CD4-positive, alpha-beta memory T cell (primary cell): Measurements from ENCODE around the gene RNFT2. TPM values are rescaled to one million over a fixed set of nuclear protein-coding genes. Genes with fewer than 3 reads are reported as not detected.

Experiments
- CTCF ChIA-PET: fragments of 350-600 bp; sonication (Branson Sonifier 250); formaldehyde crosslinking; loops from one replicate; lab custom pipeline; 2021; ENCODE audit warnings: inconsistent platforms; ENCODE audit not compliant: partially characterized antibody; lab: Charles Lee
- POLR2A ChIA-PET: fragments of 350-600 bp; sonication (Branson Sonifier 250); formaldehyde crosslinking; loops from one replicate; lab custom pipeline; 2021; ENCODE audit not compliant: partially characterized antibody; lab: Charles Lee
- DNase-seq, 5 donors: peaks; one replicate each; pipeline versions ENCODE4 v3.0.0 to v3.0.0-alpha.2; 2020 to 2022; ENCODE audit warnings: mixed read lengths in 1 of 5
- H3K27ac ChIP-seq: one replicate; pipeline ENCODE4 v1.7.0; 2013; ENCODE audit warnings: low read depth, low read length
- H3K27me3 ChIP-seq: 2 replicates; pipeline ENCODE4 v1.7.0; 2013; ENCODE audit warnings: mild to moderate bottlenecking, low read length, moderate library complexity; ENCODE audit not compliant: insufficient read depth
- H3K36me3 ChIP-seq: 2 replicates; pipeline ENCODE4 v1.7.0; 2013; ENCODE audit warnings: mild to moderate bottlenecking, low read length, moderate library complexity; ENCODE audit not compliant: insufficient read depth
- H3K4me1 ChIP-seq: 2 replicates; pipeline ENCODE4 v1.7.0; 2013; ENCODE audit warnings: mild to moderate bottlenecking, low read length, moderate library complexity; ENCODE audit not compliant: insufficient read depth
- H3K4me3 ChIP-seq, 2 donors: one replicate each; pipeline ENCODE4 v1.7.0; 2013; ENCODE audit warnings: low read length in 2 of 2, mild to moderate bottlenecking in 1 of 2
- H3K9me3 ChIP-seq, 2 donors: one replicate each; pipeline ENCODE4 v1.7.0; 2013; ENCODE audit warnings: low read length in 2 of 2, control low read depth in 1 of 2; ENCODE audit not compliant: control insufficient read depth in 1 of 2
- H3K27ac Mint-ChIP-seq, 7 donors: one replicate each; pipeline ENCODE4 v1.8.0; 2020 to 2021; ENCODE audit warnings: mixed read lengths in 7 of 7, mild to moderate bottlenecking in 6 of 7, inconsistent platforms in 3 of 7, moderate library complexity in 3 of 7
- H3K27me3 Mint-ChIP-seq, 2 donors: one replicate each; pipeline ENCODE4 v1.8.0; 2020 to 2021; ENCODE audit warnings: mixed read lengths in 2 of 2
- H3K36me3 Mint-ChIP-seq, 2 donors: one replicate each; pipeline ENCODE4 v1.8.0; 2020 to 2021; ENCODE audit warnings: mixed read lengths in 2 of 2, inconsistent platforms in 1 of 2, mild to moderate bottlenecking in 1 of 2
- H3K4me1 Mint-ChIP-seq, 4 donors: one replicate each; pipeline ENCODE4 v1.8.0; 2020 to 2021; ENCODE audit warnings: mixed read lengths in 4 of 4, mild to moderate bottlenecking in 1 of 4
- H3K4me3 Mint-ChIP-seq, 8 donors: one replicate each; pipeline ENCODE4 v1.8.0; 2020 to 2021; ENCODE audit warnings: mixed read lengths in 8 of 8, mild to moderate bottlenecking in 7 of 8, moderate library complexity in 6 of 8, inconsistent platforms in 3 of 8
- H3K9me3 Mint-ChIP-seq, 8 donors: one replicate each; pipeline ENCODE4 v1.8.0; 2020 to 2021; ENCODE audit warnings: mixed read lengths in 8 of 8, mild to moderate bottlenecking in 5 of 8, inconsistent platforms in 3 of 8, moderate library complexity in 1 of 8
- intact Hi-C: fragments of 100-400 bp; cut with micrococcal nuclease; formaldehyde crosslinking; loops from one replicate; pipeline ENCODE4 v1.15.1; 2023
- polyA plus RNA-seq, 2 donors: library from polyadenylated mRNA; unstranded; fragments of 300-500 nt; fragmentation: Illumina TruSeq; gene quantifications; one replicate each; pipeline ENCODE4 v1.2.3, GENCODE V29; 2021
- total RNA-seq, 2 experiments: library from RNA; stranded (reverse); gene quantifications; one replicate each; pipeline ENCODE4 v1.2.3, GENCODE V29; 2021

Gene RNFT2
- total and polyA plus RNA-seq, 4 experiments from 2014 or later, result 0.88 to 5.9 (median 3.1) TPM

DNA sequence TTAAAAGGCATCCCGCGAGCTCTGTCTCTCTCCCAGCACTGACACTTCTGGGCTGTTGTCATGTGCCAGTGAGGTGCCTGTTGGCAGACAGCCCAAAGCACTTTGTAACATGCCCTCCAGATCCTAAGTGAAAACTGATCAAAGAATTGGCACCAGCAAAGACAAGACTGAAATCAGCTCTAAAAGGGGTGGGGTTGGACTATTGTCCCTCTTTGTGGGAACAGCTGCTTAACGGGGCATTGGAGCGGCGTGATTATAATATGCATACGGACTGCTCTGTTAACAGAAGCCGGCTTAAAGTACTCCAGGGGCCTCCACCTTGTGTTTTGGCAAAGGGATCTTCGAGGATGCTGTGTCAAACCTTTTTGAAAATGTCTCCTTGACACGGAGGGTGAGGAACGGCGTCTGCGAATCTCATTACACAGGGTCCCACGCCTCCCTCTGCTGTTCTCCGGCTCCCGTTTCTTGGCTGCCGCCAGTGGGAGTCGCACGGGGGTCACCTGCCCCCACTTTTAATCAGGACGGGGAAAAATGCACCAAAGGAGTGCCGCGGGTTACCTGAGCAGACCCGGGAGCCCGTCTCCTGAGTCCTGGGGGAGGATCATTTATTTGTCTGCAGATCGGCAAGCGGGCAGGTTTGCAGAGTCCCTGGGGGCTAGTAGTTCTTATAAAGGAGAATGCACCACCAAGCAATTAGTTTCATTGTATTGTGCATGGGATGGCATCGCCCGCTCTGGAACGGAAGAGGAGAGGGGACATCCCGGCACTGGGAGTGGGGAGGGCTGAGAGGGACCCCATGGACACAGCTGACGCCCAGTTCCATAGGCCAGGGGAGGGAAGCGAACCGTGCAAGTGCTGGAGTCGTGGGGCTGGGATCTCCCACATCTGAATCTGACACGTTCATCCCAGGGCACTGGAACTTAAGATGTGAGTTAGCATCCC is 44.6 kb upstream of the RNFT2 start:
- peaks cover 0 to 5% (median 2%) of the 10 kb centered on the region in 4 donors for H3K4me1 Mint-ChIP-seq
- ChIA-PET POLR2A (no interaction called here), CTCF (no interaction called here)
- no peaks in the 10 kb centered on the region for H3K36me3 ChIP-seq
- DNase-seq, result no peak
- no peaks in the 10 kb centered on the region for H3K36me3 Mint-ChIP-seq
- H3K4me3 Mint-ChIP-seq, result no peak overlapping the region
- peaks cover 0 to 4% (median 0%) of the 10 kb centered on the region in 8 donors for H3K9me3 Mint-ChIP-seq
- H3K4me1 ChIP-seq, result no peaks in the 10 kb centered on the region
- H3K27me3 ChIP-seq, result peaks cover 5% of the 10 kb centered on the region
- no peak overlapping the region for H3K27ac Mint-ChIP-seq
- no peak overlapping the region for H3K27ac ChIP-seq
- H3K9me3 ChIP-seq, result no peaks in the 10 kb centered on the region
- intact Hi-C loops, result no loop called here
- peaks cover 26% of the 10 kb centered on the region in 2 donors for H3K27me3 Mint-ChIP-seq
- H3K4me3 ChIP-seq, result no peak overlapping the region

DNA sequence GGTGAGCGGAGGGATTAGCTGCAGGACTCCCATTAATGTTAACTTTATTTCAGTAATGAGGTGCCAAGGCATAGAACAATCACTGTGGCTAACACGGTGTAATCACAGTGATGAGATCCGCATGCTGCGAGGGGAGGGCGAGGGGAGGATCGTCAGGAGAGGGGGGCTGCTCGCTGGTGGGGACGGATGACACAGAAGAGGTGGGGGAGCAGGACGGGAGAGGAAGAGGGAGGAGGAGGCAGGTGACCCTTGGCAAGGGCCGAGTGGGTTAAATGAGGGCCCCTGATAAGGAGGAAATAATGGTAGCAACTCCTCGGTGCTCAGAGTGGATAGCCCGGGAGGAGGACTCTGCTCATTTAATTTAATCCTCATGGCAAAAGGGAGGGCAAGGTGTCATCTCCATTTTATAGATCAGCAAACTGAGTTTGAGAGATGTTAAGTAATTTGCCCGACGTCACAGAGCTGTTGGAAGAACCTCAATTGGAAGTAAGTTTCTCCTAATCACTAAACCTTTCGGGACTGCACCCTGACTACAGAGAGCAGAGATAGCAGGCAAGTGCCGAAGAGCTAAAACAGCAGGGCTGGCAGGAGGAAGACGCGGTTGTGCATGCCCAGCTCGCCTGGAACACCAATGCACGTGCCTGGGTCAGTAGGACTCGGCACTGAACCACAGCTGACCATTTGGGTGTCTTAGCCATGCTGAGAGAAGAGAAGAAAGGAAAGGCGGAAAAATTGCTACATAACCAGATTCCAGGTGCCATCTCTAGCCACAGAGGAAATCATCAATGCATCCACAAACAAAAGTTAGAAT is 43.3 kb upstream of the RNFT2 start:
- intact Hi-C loops, result no loop called here
- POLR2A ChIA-PET, result no interaction called here
- H3K27me3 Mint-ChIP-seq, result peaks cover 26% of the 10 kb centered on the region in 2 donors
- H3K9me3 Mint-ChIP-seq, result peaks cover 0 to 4% (median 0%) of the 10 kb centered on the region in 8 donors
- H3K9me3 ChIP-seq, result no peaks in the 10 kb centered on the region
- H3K4me1 Mint-ChIP-seq, result peaks cover 0 to 5% (median 2%) of the 10 kb centered on the region in 4 donors
- H3K27ac Mint-ChIP-seq, result no peak overlapping the region
- no peak overlapping the region for H3K4me3 ChIP-seq
- CTCF ChIA-PET, result no interaction called here
- H3K36me3 Mint-ChIP-seq, result no peaks in the 10 kb centered on the region
- H3K36me3 ChIP-seq, result no peaks in the 10 kb centered on the region
- H3K27ac ChIP-seq, result no peak overlapping the region
- no peak for DNase-seq
- H3K4me3 Mint-ChIP-seq, result no peak overlapping the region
- peaks cover 5% of the 10 kb centered on the region for H3K27me3 ChIP-seq
- no peaks in the 10 kb centered on the region for H3K4me1 ChIP-seq

DNA sequence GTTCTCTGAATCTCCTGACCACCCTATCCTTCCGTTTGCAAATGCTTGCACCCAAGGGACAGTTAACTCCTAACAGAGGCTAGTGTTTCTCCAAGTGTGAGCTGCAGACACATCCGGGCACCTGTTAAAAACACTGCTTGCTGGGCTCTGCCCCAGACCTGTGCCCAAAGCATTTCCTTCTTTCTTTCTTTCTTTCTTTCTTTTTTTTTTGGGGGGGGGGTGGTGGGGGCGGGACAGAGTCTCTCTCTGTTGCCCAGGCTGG is 42.7 kb upstream of the RNFT2 start:
- H3K4me1 Mint-ChIP-seq, result peaks cover 0 to 5% (median 2%) of the 10 kb centered on the region in 4 donors
- peaks cover 0 to 4% (median 0%) of the 10 kb centered on the region in 8 donors for H3K9me3 Mint-ChIP-seq
- Histone ChIP-seq H3K4me3 (no peak overlapping the region), H3K4me1 (no peaks in the 10 kb centered on the region), H3K36me3 (no peaks in the 10 kb centered on the region), H3K9me3 (no peaks in the 10 kb centered on the region), H3K27ac (no peak overlapping the region), H3K27me3 (peaks cover 5% of the 10 kb centered on the region)
- H3K4me3 Mint-ChIP-seq, result no peak overlapping the region
- H3K27ac Mint-ChIP-seq, result no peak overlapping the region
- DNase-seq, result no peak
- no peaks in the 10 kb centered on the region for H3K36me3 Mint-ChIP-seq
- ChIA-PET POLR2A (no interaction called here), CTCF (no interaction called here)
- intact Hi-C loops, result no loop called here
- H3K27me3 Mint-ChIP-seq, result peaks cover 26% of the 10 kb centered on the region in 2 donors

DNA sequence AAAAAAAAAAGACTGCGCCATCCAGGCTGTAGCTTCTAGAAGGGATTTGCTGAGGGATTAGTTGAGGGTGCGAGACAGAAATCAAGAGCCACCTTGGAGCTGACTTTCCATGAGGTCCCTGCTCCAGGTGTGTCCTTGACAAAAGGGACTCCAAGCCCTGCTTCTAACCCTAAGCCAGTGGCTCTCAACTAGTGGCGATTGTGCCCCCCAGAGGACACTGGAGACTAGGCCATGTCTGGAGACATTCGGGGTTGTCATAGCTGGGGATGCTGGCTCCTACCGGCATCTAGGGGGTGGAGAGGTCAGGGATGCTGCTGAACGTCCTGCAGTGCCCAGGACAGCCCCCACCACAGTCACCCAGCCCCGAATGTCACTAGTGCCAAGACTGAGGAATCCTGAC is 40.8 kb upstream of the RNFT2 start:
- no peak overlapping the region for H3K4me3 ChIP-seq
- Mint-ChIP-seq H3K4me3 (no peak overlapping the region), H3K4me1 (peaks cover 0 to 5% (median 1%) of the 10 kb centered on the region in 4 donors), H3K27me3 (peaks cover 21 to 22% of the 10 kb centered on the region in 2 donors), H3K9me3 (peaks cover 0 to 3% (median 0%) of the 10 kb centered on the region in 8 donors), H3K27ac (no peak overlapping the region), H3K36me3 (no peaks in the 10 kb centered on the region)
- ChIA-PET CTCF (interaction anchor here (2.0 to 3.5 kb wide), 2 partner anchors 9 to 12 kb away, joined by 6 to 25 read pairs; no protein-coding TSS in a partner anchor), POLR2A (no interaction called here)
- intact Hi-C loops, result no loop called here
- H3K9me3 ChIP-seq, result no peaks in the 10 kb centered on the region
- no peaks in the 10 kb centered on the region for H3K4me1 ChIP-seq
- H3K36me3 ChIP-seq, result no peaks in the 10 kb centered on the region
- peaks cover 5% of the 10 kb centered on the region for H3K27me3 ChIP-seq
- H3K27ac ChIP-seq, result no peak overlapping the region
- DNase-seq, result no peak

DNA sequence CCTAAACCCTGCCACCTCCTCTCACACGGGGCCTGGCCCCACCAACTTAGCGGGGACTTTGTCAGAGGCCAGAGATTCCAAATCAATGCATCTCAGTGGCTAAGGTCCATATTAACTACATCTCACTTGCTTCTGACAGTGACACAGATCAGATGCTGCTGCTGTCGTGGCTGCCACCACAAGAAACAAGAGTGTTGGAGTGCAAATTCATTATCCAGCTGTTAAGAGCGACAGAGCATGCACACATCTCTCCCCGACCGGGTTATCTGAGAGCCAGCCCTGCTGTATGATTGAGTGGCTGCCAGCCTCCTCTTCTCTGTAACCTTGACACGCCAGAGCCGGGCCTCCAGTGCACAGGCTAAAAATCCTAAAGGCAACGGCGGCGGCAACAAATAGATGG is 40.4 kb upstream of the RNFT2 start:
- Mint-ChIP-seq H3K4me3 (no peak overlapping the region), H3K4me1 (peaks cover 0 to 5% (median 1%) of the 10 kb centered on the region in 4 donors), H3K27ac (no peak overlapping the region), H3K36me3 (no peaks in the 10 kb centered on the region), H3K9me3 (peaks cover 0 to 3% (median 0%) of the 10 kb centered on the region in 8 donors), H3K27me3 (peaks cover 20 to 21% of the 10 kb centered on the region in 2 donors)
- Histone ChIP-seq H3K27me3 (peaks cover 5% of the 10 kb centered on the region), H3K27ac (no peak overlapping the region), H3K36me3 (no peaks in the 10 kb centered on the region), H3K9me3 (no peaks in the 10 kb centered on the region), H3K4me3 (no peak overlapping the region), H3K4me1 (no peaks in the 10 kb centered on the region)
- DNase-seq, result no peak
- intact Hi-C loops, result no loop called here
- CTCF ChIA-PET, result interaction anchor here (2.0 to 3.5 kb wide), 2 partner anchors 8 to 12 kb away, joined by 6 to 25 read pairs; no protein-coding TSS in a partner anchor
- POLR2A ChIA-PET, result no interaction called here

DNA sequence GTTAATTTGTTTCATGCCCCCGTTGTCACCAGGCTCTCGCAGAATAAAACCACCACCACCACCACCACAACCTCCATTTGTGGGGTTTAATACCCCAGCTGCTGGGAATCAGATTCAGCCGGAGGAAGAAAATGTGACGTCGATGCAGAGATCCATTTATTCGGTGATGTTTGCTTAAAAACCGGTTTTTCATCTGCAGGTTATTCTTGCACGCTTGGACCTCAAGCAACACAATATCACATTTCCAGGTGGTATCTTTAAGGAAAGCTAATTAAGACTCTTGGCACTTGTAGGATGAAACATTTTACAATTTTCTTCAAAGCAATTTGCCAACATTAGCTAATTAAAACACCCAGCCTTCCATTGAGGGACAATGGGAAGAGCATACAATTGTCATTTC is 40.0 kb upstream of the RNFT2 start:
- H3K4me1 ChIP-seq, result no peaks in the 10 kb centered on the region
- intact Hi-C loops, result no loop called here
- Mint-ChIP-seq H3K4me3 (no peak overlapping the region), H3K27ac (no peak overlapping the region), H3K27me3 (peaks cover 20 to 21% of the 10 kb centered on the region in 2 donors), H3K9me3 (peaks cover 0 to 2% (median 0%) of the 10 kb centered on the region in 8 donors), H3K36me3 (no peaks in the 10 kb centered on the region), H3K4me1 (peaks cover 0 to 6% (median 1%) of the 10 kb centered on the region in 4 donors)
- ChIA-PET CTCF (interaction anchor here (2.0 to 3.5 kb wide), 2 partner anchors 8 to 11 kb away, joined by 6 to 25 read pairs; no protein-coding TSS in a partner anchor), POLR2A (no interaction called here)
- DNase-seq, result no peak
- no peak overlapping the region for H3K4me3 ChIP-seq
- no peak overlapping the region for H3K27ac ChIP-seq
- no peaks in the 10 kb centered on the region for H3K9me3 ChIP-seq
- H3K27me3 ChIP-seq, result peaks cover 5% of the 10 kb centered on the region
- H3K36me3 ChIP-seq, result no peaks in the 10 kb centered on the region

DNA sequence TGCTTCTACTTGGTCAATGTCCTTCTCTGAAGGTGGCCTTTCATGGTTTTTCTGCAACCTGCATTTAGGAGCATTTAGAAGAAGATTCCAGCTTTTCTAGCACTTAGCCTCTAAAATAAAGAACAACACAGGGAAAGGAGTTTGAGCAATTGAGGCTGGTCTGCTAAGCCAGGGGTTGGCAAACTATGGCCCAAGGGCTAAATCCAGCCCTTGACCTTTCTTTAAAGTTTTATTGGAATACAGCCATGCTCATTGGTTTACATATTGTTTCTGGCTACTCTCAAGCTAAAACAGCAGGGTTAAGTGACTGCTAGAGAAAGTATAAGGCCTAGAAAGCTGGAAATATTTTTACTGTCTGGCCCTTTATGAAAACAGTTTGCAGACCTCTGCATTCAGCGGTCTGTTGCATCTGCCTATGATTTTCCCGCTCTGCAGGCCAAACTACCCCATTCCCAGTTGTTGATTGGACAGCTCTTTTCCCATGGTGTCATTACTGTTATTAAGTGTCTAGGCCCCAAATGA is 39.5 kb upstream of the RNFT2 start:
- intact Hi-C loops, result no loop called here
- ChIA-PET POLR2A (no interaction called here), CTCF (interaction anchor here (2.0 to 3.5 kb wide), 2 partner anchors 7 to 11 kb away, joined by 6 to 25 read pairs; no protein-coding TSS in a partner anchor)
- Mint-ChIP-seq H3K36me3 (no peaks in the 10 kb centered on the region), H3K4me1 (peaks cover 0 to 8% (median 4%) of the 10 kb centered on the region in 4 donors), H3K4me3 (no peak overlapping the region), H3K27ac (peak overlapping the region in 1 of 7 donors; percentile 4), H3K27me3 (peaks cover 17 to 20% of the 10 kb centered on the region in 2 donors), H3K9me3 (no peaks in the 10 kb centered on the region)
- Histone ChIP-seq H3K4me1 (peaks cover 3% of the 10 kb centered on the region), H3K27ac (no peak overlapping the region), H3K27me3 (peaks cover 1% of the 10 kb centered on the region), H3K9me3 (no peaks in the 10 kb centered on the region), H3K4me3 (no peak overlapping the region), H3K36me3 (no peaks in the 10 kb centered on the region)
- no peak for DNase-seq
